NCI-H345 (cell line): ENCODE measurements around the gene NELL2.

Experiments used
- DNase-seq: peaks from one replicate; lab custom pipeline; 2025; lab: John Stamatoyannopoulos, UW

The NELL2 gene

GRCh38 chr12:44462729-44463128, 413.4 kb downstream of the NELL2 start:
- DNase-seq: no peak

- no peak for DNase-seq
Measured at GRCh38 chr12:44460261-44460660, 415.9 kb downstream of the NELL2 start.

GRCh38 chr12:44459569-44459968, 416.5 kb downstream of the NELL2 start:
- DNase-seq: no peak
